Central memory CD8-positive, alpha-beta T cell (primary cell): ENCODE data around the gene TTC28.
"Not testable (repeated sequence)": the region's sequence is repeated elsewhere in the genome, so short reads cannot be mapped to it uniquely, and the experiment has no call there.

Experiments
- ATAC-seq: fragments of 150-1000 bp; cut with Tn5 transposase; replicated peaks from 2 replicates; pipeline ENCODE4 v1.10.0; 2022; ENCODE audit warnings: mild to moderate bottlenecking, moderate FRiP score, moderate number of reproducible peaks; ENCODE audit not compliant: poor library complexity, severe bottlenecking; ENCODE audit errors: extremely low read depth
- DNase-seq, 2 donors: peaks; one replicate each; pipeline ENCODE4 v3.0.0; 2021; ENCODE audit warnings: low spot score in 2 of 2
- H3K27ac Mint-ChIP-seq: one replicate; pipeline ENCODE4 v1.8.0; 2022; ENCODE audit warnings: low read depth, mild to moderate bottlenecking, moderate library complexity, mixed read lengths
- H3K27me3 Mint-ChIP-seq: one replicate; pipeline ENCODE4 v1.8.0; 2022; ENCODE audit warnings: mixed read lengths
- H3K36me3 Mint-ChIP-seq: one replicate; pipeline ENCODE4 v1.8.0; 2022; ENCODE audit warnings: mild to moderate bottlenecking, moderate library complexity, mixed read lengths; ENCODE audit not compliant: insufficient read depth
- H3K4me1 Mint-ChIP-seq: one replicate; pipeline ENCODE4 v1.8.0; 2022; ENCODE audit warnings: mixed read lengths
- H3K4me3 Mint-ChIP-seq: one replicate; pipeline ENCODE4 v1.8.0; 2022; ENCODE audit warnings: mild to moderate bottlenecking, moderate library complexity, mixed read lengths
- H3K9me3 Mint-ChIP-seq: one replicate; pipeline ENCODE4 v1.8.0; 2022; ENCODE audit warnings: mixed read lengths

The TTC28 gene

DNA sequence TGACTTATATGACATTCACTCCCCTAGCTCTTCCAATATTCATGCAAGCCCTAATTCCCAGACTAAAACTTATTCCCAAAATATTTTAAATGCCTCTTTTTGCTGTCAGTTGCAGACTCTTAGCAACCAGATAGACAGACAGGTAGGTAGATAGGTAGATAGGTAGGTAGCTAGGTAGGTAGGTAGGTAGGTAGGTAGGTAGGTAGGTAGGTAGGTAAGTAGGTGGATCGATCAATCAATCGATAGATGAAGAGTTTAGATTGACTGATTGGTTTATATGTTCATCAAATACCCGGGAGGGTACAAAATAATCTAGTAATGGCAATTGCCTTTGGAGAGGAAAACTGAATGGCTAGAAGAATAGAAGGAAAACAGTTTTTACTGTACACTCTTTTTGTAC is 86.3 kb downstream of the TTC28 start:
- Mint-ChIP-seq H3K4me3 (no peak overlapping the region), H3K27me3 (peaks cover 11% of the 10 kb centered on the region), H3K36me3 (no peaks in the 10 kb centered on the region), H3K27ac (no peak overlapping the region), H3K9me3 (no peaks in the 10 kb centered on the region), H3K4me1 (no peaks in the 10 kb centered on the region)
- ATAC-seq: no peak
- no peak for DNase-seq

DNA sequence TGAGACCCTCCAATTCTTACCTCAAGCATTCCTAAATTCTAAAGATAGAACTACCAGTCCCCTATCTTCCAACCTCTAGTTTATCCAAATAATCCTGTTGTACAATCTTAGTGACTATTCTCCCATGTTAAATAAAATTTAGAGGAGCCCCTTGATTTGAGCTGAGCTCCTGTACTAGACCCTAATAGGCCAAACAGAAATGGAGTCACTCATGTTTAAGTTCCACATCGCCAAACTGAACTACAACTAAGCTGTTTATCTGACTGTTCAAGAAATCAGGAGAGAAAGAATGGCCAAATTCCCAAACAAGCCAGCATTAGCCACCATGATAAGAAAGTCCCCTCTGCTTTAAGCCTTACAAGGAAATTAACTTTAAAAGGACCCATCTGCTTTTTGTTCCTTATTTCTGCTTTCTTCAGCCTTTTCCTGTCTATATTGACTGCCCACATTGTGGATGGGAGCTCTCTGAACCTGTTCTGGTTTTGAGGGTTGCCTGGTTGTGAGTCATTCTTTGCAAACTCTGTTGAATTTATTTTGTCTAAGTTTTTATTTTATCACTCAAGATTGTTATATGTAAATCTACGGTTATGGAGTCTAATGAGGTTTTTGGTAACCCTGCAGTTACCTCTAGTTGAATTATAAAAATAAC is 90.4 kb downstream of the TTC28 start:
- H3K4me3 Mint-ChIP-seq: no peak overlapping the region
- no peaks in the 10 kb centered on the region for H3K9me3 Mint-ChIP-seq
- no peaks in the 10 kb centered on the region for H3K36me3 Mint-ChIP-seq
- ATAC-seq (no peak), DNase-seq (no peak)
- H3K27ac Mint-ChIP-seq: no peak overlapping the region
- H3K4me1 Mint-ChIP-seq: no peaks in the 10 kb centered on the region
- peaks cover 17% of the 10 kb centered on the region for H3K27me3 Mint-ChIP-seq

DNA sequence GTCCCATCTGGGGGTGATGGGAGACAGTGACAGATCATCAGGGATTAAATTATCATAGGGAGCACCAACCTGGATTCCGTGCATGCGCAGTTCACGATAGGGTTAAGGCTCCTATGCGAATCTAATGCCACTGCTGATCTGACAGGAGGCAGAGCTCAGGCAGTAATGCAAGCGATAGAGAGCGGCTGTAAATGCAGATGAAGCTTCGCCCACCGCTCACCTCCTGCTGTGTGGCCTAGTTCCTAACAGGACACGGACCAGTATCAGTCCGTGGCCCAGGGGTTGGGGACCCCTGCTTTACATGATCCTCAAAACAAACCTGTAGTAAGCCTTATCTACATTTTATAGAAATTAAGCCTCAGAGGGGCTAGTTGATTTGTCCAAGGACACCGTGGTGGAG is 94.3 kb downstream of the TTC28 start:
- H3K27me3 Mint-ChIP-seq: peaks cover 48% of the 10 kb centered on the region
- H3K36me3 Mint-ChIP-seq: peaks cover 1% of the 10 kb centered on the region
- no peak overlapping the region for H3K27ac Mint-ChIP-seq
- no peak overlapping the region for H3K4me3 Mint-ChIP-seq
- H3K4me1 Mint-ChIP-seq: no peaks in the 10 kb centered on the region
- ATAC-seq: no peak
- H3K9me3 Mint-ChIP-seq: no peaks in the 10 kb centered on the region
- no peak for DNase-seq

DNA sequence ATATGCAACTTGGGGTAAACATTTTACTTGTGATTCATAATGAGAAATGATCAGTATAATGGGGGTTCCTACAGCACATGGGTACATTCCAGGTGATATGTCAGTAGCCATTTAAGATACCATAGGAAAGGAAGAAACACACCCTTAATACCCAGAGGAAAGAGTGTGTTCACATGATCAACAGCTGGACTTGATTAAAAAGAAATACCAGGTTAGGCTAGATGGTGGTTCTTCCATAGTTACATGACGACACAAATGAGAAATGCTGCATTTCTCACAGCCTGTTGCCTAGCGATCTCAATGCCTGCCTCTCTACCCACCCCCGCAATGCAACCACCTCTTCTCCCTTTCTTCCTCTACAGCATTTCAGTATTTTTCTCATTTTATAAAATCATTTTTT is 96.8 kb downstream of the TTC28 start:
- Mint-ChIP-seq H3K27ac (no peak overlapping the region), H3K4me1 (no peaks in the 10 kb centered on the region), H3K4me3 (no peak overlapping the region), H3K36me3 (peaks cover 1% of the 10 kb centered on the region), H3K9me3 (no peaks in the 10 kb centered on the region), H3K27me3 (peaks cover 58% of the 10 kb centered on the region)
- no peak for DNase-seq
- ATAC-seq: no peak

DNA sequence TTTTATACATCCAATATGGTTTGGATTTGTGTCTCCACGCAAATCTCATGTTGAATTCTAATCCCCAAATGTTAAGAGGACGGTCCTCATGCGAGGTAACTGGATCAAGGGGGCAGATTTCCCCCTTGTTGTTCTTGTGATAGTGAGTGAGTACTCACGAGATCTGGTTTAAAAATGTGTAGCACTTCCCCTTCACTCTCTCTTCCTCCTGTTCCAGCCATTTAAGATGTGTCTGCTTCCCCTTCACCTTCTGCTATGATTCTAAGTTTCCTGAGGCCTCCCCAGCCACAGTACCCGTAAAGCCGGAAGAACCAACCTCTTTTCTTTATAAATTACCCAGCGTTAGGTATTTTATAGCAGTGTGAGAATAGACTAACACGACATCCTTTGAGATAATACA is 98.6 kb downstream of the TTC28 start:
- Mint-ChIP-seq H3K4me1 (no peaks in the 10 kb centered on the region), H3K4me3 (no peak overlapping the region), H3K27ac (no peak overlapping the region), H3K27me3 (peaks cover 76% of the 10 kb centered on the region), H3K9me3 (no peaks in the 10 kb centered on the region), H3K36me3 (peaks cover 1% of the 10 kb centered on the region)
- ATAC-seq (no peak), DNase-seq (no peak)

DNA sequence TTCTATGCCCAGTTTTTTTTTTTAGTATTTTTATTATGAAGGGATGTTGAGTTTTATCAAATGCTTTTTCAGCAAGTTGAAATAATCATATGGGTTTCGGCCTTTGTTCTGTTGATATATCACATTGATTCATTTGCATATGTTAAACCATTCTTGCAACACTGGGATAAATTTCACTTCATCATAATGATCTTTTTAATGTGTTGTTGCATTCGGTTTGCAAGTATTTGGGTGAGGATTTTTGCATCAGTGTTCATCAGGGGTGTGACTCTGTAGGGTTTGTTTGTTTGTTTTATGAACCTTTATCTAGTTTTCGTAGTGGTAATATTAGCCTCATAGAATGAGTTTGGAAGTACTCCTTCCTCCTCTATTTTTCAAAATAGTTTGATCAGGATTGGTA is 103.5 kb downstream of the TTC28 start:
- no peaks in the 10 kb centered on the region for H3K4me1 Mint-ChIP-seq
- no peak overlapping the region for H3K27ac Mint-ChIP-seq
- H3K27me3 Mint-ChIP-seq: peaks cover 57% of the 10 kb centered on the region
- no peak for ATAC-seq
- no peaks in the 10 kb centered on the region for H3K9me3 Mint-ChIP-seq
- H3K36me3 Mint-ChIP-seq: no peaks in the 10 kb centered on the region
- DNase-seq: no peak
- no peak overlapping the region for H3K4me3 Mint-ChIP-seq

DNA sequence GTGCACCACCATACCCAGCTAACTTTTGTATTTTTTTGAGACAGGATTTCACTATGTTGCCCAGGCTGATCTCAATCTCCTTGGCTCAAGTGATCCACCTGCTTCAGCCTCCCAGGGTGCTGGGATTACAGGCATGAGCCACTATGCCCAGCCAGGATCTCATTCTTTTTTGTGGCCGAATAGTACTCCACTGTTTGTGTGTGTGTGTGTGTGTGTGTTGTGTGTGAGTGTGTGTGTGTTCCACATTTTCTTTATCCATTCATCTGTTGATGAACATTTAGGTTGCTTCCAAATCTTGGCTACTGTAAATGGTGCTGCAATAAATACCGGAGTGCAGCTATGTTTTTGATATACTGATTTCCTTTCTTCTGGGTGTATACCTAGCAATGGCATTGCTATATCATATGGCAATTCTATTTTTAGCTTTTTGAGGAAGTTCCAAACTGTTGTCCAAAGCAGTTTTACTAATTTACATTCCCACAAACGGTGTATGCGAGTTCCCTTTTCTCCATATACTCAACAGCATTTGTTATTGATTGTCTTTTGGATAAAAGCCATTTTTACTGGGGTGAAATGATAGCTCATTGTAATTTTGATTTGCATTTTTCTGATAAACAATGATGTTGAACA is 105.4 kb downstream of the TTC28 start:
- Mint-ChIP-seq H3K27me3 (peaks cover 52% of the 10 kb centered on the region), H3K9me3 (no peaks in the 10 kb centered on the region), H3K27ac (no peak overlapping the region), H3K36me3 (no peaks in the 10 kb centered on the region), H3K4me3 (no peak overlapping the region), H3K4me1 (no peaks in the 10 kb centered on the region)
- DNase-seq (no peak), ATAC-seq (no peak)

DNA sequence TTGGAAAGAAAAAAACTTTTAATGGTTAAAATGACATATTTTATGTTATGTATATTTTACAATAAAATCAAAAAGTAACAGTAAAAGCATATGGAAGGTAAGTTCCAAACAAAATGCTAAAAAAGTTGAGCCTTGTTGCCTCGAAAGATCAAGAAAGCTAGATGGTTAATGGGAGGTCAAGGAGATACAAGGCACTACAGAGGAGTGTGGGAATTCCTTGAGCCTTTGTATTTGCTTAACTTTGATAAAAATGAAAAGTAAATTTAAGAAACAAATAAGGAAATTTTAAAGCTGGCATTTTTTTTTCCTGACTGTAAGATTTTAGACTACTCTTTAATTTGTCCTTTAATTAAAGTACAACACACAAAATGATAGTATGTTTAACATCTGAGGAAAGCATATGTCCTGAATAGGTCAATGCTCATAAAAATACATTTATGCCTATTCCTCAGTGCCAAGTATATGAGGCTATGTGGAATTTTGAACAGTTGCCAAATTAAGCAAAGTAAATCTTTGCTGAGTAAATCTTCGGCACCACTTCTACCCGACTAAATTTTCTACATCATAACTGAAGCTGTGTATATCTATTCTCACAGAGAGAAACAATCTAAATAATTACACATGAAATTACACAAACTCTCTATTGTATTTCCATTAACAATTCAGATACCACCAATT is 108.8 kb downstream of the TTC28 start:
- no peak overlapping the region for H3K4me3 Mint-ChIP-seq
- H3K9me3 Mint-ChIP-seq: no peaks in the 10 kb centered on the region
- DNase-seq (no peak), ATAC-seq (no peak)
- peaks cover 48% of the 10 kb centered on the region for H3K27me3 Mint-ChIP-seq
- H3K36me3 Mint-ChIP-seq: no peaks in the 10 kb centered on the region
- H3K4me1 Mint-ChIP-seq: no peaks in the 10 kb centered on the region
- no peak overlapping the region for H3K27ac Mint-ChIP-seq

DNA sequence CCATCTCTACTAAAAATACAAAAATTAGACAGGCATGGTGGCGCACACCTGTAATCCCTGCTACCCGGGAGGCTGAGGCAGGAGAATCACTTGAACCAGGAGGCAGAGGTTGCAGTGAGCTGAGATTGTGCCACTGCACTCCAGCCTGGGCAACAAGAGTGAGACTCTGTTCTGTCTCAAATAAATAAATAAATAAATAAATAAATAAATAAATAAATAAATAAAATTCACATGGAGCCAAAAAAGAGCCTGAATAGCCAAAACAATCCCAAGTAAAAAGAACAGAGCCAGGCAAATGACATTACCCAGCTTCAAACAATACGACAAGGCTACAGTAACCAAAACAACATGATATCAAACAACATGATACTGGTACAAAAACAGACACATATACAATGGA is 110.7 kb downstream of the TTC28 start:
- ATAC-seq, H3K9me3 Mint-ChIP-seq, H3K36me3 Mint-ChIP-seq, H3K4me1 Mint-ChIP-seq, DNase-seq, H3K4me3 Mint-ChIP-seq, H3K27ac Mint-ChIP-seq: not testable (repeated sequence)
- H3K27me3 Mint-ChIP-seq: peaks cover 38% of the 10 kb centered on the region

DNA sequence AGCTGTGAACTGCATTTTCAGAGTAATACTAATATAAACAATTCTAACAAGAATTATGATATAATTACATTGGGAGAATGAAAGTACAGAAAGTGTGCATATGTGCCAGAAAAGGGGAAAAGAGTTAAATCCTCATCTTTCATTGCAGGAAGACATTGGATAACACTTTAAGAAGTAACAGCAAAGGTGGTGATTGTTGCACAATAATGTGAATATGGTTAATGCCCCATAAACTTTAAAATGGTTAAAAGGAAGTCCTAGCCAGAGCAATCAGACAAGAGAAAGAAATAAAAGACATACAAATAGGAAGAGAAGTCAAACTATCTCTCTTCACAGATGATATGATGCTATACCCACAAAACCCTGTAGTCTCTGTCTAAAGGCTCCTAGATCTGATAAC is 111.5 kb downstream of the TTC28 start:
- no peaks in the 10 kb centered on the region for H3K9me3 Mint-ChIP-seq
- ATAC-seq (no peak), DNase-seq (no peak)
- H3K27ac Mint-ChIP-seq: no peak overlapping the region
- H3K36me3 Mint-ChIP-seq: no peaks in the 10 kb centered on the region
- no peak overlapping the region for H3K4me3 Mint-ChIP-seq
- H3K4me1 Mint-ChIP-seq: no peaks in the 10 kb centered on the region
- peaks cover 40% of the 10 kb centered on the region for H3K27me3 Mint-ChIP-seq

DNA sequence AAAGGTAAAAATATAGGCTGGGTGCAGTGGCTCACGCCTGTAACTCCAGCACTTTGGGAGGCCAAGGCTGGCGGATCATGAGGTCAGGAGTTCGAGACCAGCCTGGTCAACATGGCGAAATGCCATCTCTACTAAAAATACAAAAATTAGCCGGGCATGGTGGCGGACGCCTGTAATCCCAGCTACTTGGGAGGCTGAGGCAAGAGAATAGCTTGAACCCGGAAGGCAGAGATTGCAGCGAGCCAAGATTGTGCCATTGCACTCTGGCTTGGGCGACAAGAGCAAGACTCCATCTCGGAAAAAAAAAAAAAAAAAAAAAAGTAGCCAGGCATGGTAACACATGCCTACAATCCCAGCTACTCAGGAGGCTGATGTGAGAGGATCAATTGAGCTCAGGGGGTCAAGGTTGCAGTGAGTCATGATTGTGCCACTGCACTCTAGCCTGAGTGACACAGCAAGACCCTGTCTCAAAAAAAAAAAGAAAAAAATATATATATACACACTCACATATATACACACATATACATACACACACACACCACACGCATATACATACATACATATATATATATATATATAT is 112.6 kb downstream of the TTC28 start:
- not testable (repeated sequence) for H3K27ac Mint-ChIP-seq, ATAC-seq, DNase-seq, H3K4me1 Mint-ChIP-seq, H3K9me3 Mint-ChIP-seq, H3K36me3 Mint-ChIP-seq, H3K4me3 Mint-ChIP-seq
- peaks cover 48% of the 10 kb centered on the region for H3K27me3 Mint-ChIP-seq

DNA sequence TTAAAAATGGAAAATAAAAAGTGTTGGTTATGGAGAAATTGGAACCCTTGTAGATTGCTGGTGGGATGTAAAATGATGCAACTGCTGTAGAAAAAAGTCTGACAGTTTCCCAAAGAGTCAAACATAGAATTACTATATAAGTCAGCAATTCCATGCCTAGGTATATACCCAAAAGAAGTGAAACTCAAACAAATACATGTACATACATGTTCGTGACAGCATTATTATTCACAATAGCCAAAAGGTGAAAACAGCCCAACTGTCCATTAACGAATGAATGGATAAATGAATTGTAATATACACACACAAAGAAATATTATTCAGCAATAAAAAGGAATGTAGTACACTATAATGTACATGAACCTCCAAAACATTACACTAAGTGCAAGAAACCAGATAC is 116.0 kb downstream of the TTC28 start:
- H3K4me1 Mint-ChIP-seq: no peaks in the 10 kb centered on the region
- DNase-seq: no peak
- peaks cover 73% of the 10 kb centered on the region for H3K27me3 Mint-ChIP-seq
- no peak for ATAC-seq
- H3K27ac Mint-ChIP-seq: no peak overlapping the region
- no peaks in the 10 kb centered on the region for H3K9me3 Mint-ChIP-seq
- no peaks in the 10 kb centered on the region for H3K36me3 Mint-ChIP-seq
- H3K4me3 Mint-ChIP-seq: no peak overlapping the region

DNA sequence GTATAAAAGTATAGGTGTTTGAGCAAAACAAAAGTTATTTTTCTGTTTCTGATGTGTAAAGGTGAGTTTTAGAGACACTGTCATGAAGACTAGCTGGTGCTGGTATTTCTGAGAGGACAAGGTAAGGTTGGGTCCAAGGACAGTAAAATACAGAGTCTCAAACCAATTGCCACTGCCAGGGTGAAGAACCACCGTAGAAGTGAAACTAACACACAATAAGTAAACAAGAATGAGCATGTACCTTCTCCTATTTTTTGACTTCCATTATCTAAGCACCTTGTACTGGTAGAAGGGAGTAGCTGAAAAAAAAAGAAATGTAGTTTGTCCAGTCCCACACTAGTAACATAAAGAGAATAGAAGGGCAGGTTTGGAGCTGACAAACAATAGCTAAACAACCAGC is 117.3 kb downstream of the TTC28 start:
- no peak overlapping the region for H3K4me3 Mint-ChIP-seq
- no peaks in the 10 kb centered on the region for H3K36me3 Mint-ChIP-seq
- ATAC-seq (no peak), DNase-seq (no peak)
- peaks cover 68% of the 10 kb centered on the region for H3K27me3 Mint-ChIP-seq
- no peaks in the 10 kb centered on the region for H3K9me3 Mint-ChIP-seq
- no peaks in the 10 kb centered on the region for H3K4me1 Mint-ChIP-seq
- H3K27ac Mint-ChIP-seq: no peak overlapping the region
